ENCODE data around the gene PIGM.
"Not testable (repeated sequence)": the region's sequence is repeated elsewhere in the genome, so short reads cannot be mapped to it uniquely, and the experiment has no call there.

Gene PIGM

GRCh38 chr1:160061369-160062229 is 29.8 kb upstream of the PIGM start:
- H3K4me3 ChIP-seq (ENCODE audit: low read length): no peak overlapping the region
- TF ChIP-seq CTCF (IDR thresholded peaks at IDR 0.05; ENCODE audit: insufficient read depth, low read depth, low read length, missing control alignments): no peak
- peak; percentile 39 for DNase-seq (ENCODE audit: low read depth)

- H3K4me3 ChIP-seq (ENCODE audit: low read length): no peak overlapping the region
- DNase-seq (ENCODE audit: low read depth): peak; percentile 18
- TF ChIP-seq CTCF (IDR thresholded peaks at IDR 0.05; ENCODE audit: insufficient read depth, low read depth, low read length, missing control alignments): no peak
Observed at GRCh38 chr1:160058087-160058486, 26.3 kb upstream of the PIGM start.

- TF ChIP-seq CTCF (IDR thresholded peaks at IDR 0.05; ENCODE audit: insufficient read depth, low read depth, low read length, missing control alignments): no peak
- no peak overlapping the region for H3K4me3 ChIP-seq (ENCODE audit: low read length)
- no peak for DNase-seq (ENCODE audit: low read depth)
Observed at GRCh38 chr1:160056648-160057169, 24.9 kb upstream of the PIGM start.

GRCh38 chr1:160053548-160054365 is 22.0 kb upstream of the PIGM start:
- no peak for DNase-seq (ENCODE audit: low read depth)
- H3K4me3 ChIP-seq (ENCODE audit: low read length): no peak overlapping the region
- TF ChIP-seq CTCF (IDR thresholded peaks at IDR 0.05; ENCODE audit: insufficient read depth, low read depth, low read length, missing control alignments): no peak

GRCh38 chr1:160052936-160053335 is 21.1 kb upstream of the PIGM start:
- H3K4me3 ChIP-seq (ENCODE audit: low read length): no peak overlapping the region
- DNase-seq (ENCODE audit: low read depth): no peak
- TF ChIP-seq CTCF (IDR thresholded peaks at IDR 0.05; ENCODE audit: insufficient read depth, low read depth, low read length, missing control alignments): no peak

GRCh38 chr1:160050619-160051018 is 18.8 kb upstream of the PIGM start:
- no peak for TF ChIP-seq CTCF (IDR thresholded peaks at IDR 0.05; ENCODE audit: insufficient read depth, low read depth, low read length, missing control alignments)
- H3K4me3 ChIP-seq (ENCODE audit: low read length): no peak overlapping the region
- no peak for DNase-seq (ENCODE audit: low read depth)

- not testable (repeated sequence) for H3K4me3 ChIP-seq (ENCODE audit: low read length); DNase-seq (ENCODE audit: low read depth)
Observed at GRCh38 chr1:160050182-160050581, 18.4 kb upstream of the PIGM start.
